Measurements from ENCODE around the gene RERE.

- no peak for TF ChIP-seq RAD21 (IDR thresholded peaks at IDR 0.05; ENCODE audit: low read length)
- TF ChIP-seq RFX5 (IDR thresholded peaks at IDR 0.05; ENCODE audit: low read length): no peak
- TF ChIP-seq CTCF (IDR thresholded peaks at IDR 0.05): no peak
- TF ChIP-seq RCOR1 (IDR thresholded peaks at IDR 0.05; ENCODE audit: low read length): no peak
- peak; percentile 80 for TF ChIP-seq POLR2AphosphoS5 (IDR thresholded peaks at IDR 0.05; ENCODE audit: low read depth, low read length)
- TF ChIP-seq YY1 (IDR thresholded peaks at IDR 0.05; ENCODE audit: low read depth): no peak
- no peak for TF ChIP-seq REST (IDR thresholded peaks at IDR 0.05; ENCODE audit: low read depth, low read length)
- TF ChIP-seq FOXJ3 (CRISPR knock-in tag; IDR thresholded peaks at IDR 0.05): no peak
- no peak; the same call in 1 of the 2 replicates for TF ChIP-seq MAX (IDR thresholded peaks at IDR 0.05; ENCODE audit: low read depth)
These were observed 307.2 kb downstream of the RERE start for GRCh38 chr1:8510041-8510823.

All from SK-N-SH (cell line).